Fibroblast of lung (primary cell): Measurements from ENCODE around the gene ZBTB4. TPM values are rescaled to one million over a fixed set of nuclear protein-coding genes. Genes with fewer than 3 reads are reported as not detected.
A peak's percentile ranks its signal among the peaks of the same experiment; 100 is the strongest.

Experiments used
- DNase-seq, 2 donors: peaks; one replicate each; pipeline versions ENCODE4 v3.0.0 to v3.0.0-alpha.2; 2010; ENCODE audit warnings: low read depth in 2 of 2
- H2AFZ ChIP-seq: 2 replicates; pipeline ENCODE4 v1.5.1; 2012; ENCODE audit warnings: low read length, control low read depth, inconsistent platforms
- H3K27ac ChIP-seq: 2 replicates; pipeline ENCODE4 v1.5.1; 2011; ENCODE audit warnings: low read length, control low read depth; ENCODE audit not compliant: insufficient read depth
- H3K27me3 ChIP-seq: 2 replicates; pipeline ENCODE4 v1.5.1; 2011; ENCODE audit warnings: mild to moderate bottlenecking, low read length; ENCODE audit not compliant: control insufficient read depth, insufficient read depth
- H3K36me3 ChIP-seq: 2 replicates; pipeline ENCODE4 v1.5.1; 2011; ENCODE audit warnings: low read length; ENCODE audit not compliant: control insufficient read depth, insufficient read depth
- H3K4me1 ChIP-seq: 2 replicates; pipeline ENCODE4 v1.5.1; 2011; ENCODE audit warnings: low read length; ENCODE audit not compliant: control insufficient read depth, insufficient read depth; ENCODE audit errors: extremely low read depth
- H3K4me2 ChIP-seq: 2 replicates; pipeline ENCODE4 v1.5.1; 2011; ENCODE audit warnings: low read length, control low read depth; ENCODE audit not compliant: insufficient read depth; ENCODE audit errors: extremely low read depth
- H3K4me3 ChIP-seq, 4 experiments: fragments of 200-600 bp in 1 of 4; sonication (generic) in 1 of 4; replicated peaks in 1 of 4; 2 replicates each; pipeline ENCODE4 v1.5.1; 2011 to 2016; ENCODE audit warnings: low read length in 4 of 4, low read depth in 3 of 4, mild to moderate bottlenecking in 3 of 4, control low read depth in 2 of 4, inconsistent platforms in 1 of 4, mixed read lengths in 1 of 4; ENCODE audit not compliant: insufficient read depth in 1 of 4; ENCODE audit errors: control extremely low read depth in 1 of 4
- H3K79me2 ChIP-seq: 2 replicates; pipeline ENCODE4 v1.5.1; 2012; ENCODE audit warnings: mild to moderate bottlenecking, low read length, inconsistent platforms; ENCODE audit not compliant: control insufficient read depth, insufficient read depth
- H3K9ac ChIP-seq: 2 replicates; pipeline ENCODE4 v1.5.1; 2011; ENCODE audit warnings: mild to moderate bottlenecking, low read length, control low read depth; ENCODE audit not compliant: insufficient read depth
- H3K9me3 ChIP-seq: 2 replicates; pipeline ENCODE4 v1.5.1; 2012; ENCODE audit warnings: low read depth, low read length; ENCODE audit not compliant: control insufficient read depth, insufficient read depth
- H4K20me1 ChIP-seq: 2 replicates; pipeline ENCODE4 v1.5.1; 2011; ENCODE audit warnings: low read length; ENCODE audit not compliant: control insufficient read depth, insufficient read depth; ENCODE audit errors: extremely low read depth
- EZH2 ChIP-seq: IDR thresholded peaks from 2 replicates; pipeline ENCODE4 v1.5.1; 2012; ENCODE audit warnings: low read length, control low read depth, mild to moderate bottlenecking; ENCODE audit errors: missing control alignments
- polyA plus RNA-seq, 2 donors: library from polyadenylated mRNA; depleted of rRNA in 1 of 2; stranded (reverse) in 1 of 2; unstranded in 1 of 2; fragments of >200 nt; gene quantifications; 2 replicates each; pipeline ENCODE4 v1.2.1, GENCODE V29; 2011 to 2012; ENCODE audit warnings: missing spikeins in 1 of 2
- total RNA-seq: library from RNA; depleted of rRNA; stranded (reverse); fragments of >200 nt; gene quantifications from 2 replicates; pipeline ENCODE4 v1.2.1, GENCODE V29; 2014
- TF ChIP-seq, protein P1 (sequence below), 2 donors: IDR thresholded peaks in 1 of 2; conservative IDR thresholded peaks in 1 of 2; 1 replicate in 1 of 2; 2 replicates in 1 of 2; pipeline ENCODE4 v1.5.1; 2011 to 2012; ENCODE audit warnings: low read length in 2 of 2, control low read depth in 1 of 2, inconsistent platforms in 1 of 2, low read depth in 1 of 2, mild to moderate bottlenecking in 1 of 2

The ZBTB4 gene
- total and polyA plus RNA-seq, 2 donors (not counting 1 experiment from before 2014, with no cell fraction given): 21.3 to 29.9 TPM

DNA sequence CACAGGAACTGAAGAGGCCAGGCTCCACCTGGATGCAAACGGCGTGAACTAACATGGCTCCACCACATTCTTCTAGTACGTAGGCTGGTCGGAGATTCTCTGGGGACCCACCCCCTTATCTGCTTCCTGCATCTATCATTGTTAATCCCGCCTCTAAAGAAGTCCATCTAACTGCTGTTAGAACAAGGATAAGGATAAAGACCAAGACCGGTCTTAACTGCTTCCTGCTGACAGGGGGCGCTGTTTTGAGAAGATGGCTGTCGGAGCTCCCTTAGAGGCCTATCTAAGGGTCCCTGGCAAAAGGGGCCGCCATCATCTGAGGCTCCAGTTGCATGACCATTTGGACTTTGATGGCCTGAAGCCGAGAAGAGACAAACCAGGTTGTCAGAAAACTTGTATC lies 43.6 kb upstream of the ZBTB4 start:
- H3K4me3 ChIP-seq: no peak overlapping the region
- no peak overlapping the region for H2AFZ ChIP-seq
- no peaks in the 10 kb centered on the region for H3K79me2 ChIP-seq
- H3K9ac ChIP-seq: no peak overlapping the region
- no peaks in the 10 kb centered on the region for H3K9me3 ChIP-seq
- no peaks in the 10 kb centered on the region for H3K36me3 ChIP-seq
- peak in 1 of 2 donors; percentile 17 for DNase-seq
- H3K4me1 ChIP-seq: no peaks in the 10 kb centered on the region
- H4K20me1 ChIP-seq: no peaks in the 10 kb centered on the region
- H3K4me2 ChIP-seq: no peak overlapping the region
- no peaks in the 10 kb centered on the region for H3K27me3 ChIP-seq
- H3K27ac ChIP-seq: no peak overlapping the region
- TF ChIP-seq EZH2: no peak
- TF ChIP-seq, protein P1, sequence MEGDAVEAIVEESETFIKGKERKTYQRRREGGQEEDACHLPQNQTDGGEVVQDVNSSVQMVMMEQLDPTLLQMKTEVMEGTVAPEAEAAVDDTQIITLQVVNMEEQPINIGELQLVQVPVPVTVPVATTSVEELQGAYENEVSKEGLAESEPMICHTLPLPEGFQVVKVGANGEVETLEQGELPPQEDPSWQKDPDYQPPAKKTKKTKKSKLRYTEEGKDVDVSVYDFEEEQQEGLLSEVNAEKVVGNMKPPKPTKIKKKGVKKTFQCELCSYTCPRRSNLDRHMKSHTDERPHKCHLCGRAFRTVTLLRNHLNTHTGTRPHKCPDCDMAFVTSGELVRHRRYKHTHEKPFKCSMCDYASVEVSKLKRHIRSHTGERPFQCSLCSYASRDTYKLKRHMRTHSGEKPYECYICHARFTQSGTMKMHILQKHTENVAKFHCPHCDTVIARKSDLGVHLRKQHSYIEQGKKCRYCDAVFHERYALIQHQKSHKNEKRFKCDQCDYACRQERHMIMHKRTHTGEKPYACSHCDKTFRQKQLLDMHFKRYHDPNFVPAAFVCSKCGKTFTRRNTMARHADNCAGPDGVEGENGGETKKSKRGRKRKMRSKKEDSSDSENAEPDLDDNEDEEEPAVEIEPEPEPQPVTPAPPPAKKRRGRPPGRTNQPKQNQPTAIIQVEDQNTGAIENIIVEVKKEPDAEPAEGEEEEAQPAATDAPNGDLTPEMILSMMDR (conservative IDR thresholded peaks at IDR 0.05 in 1 of 2, IDR thresholded peaks at IDR 0.05 in 1 of 2; ENCODE audit: low read depth in 1 of 2, low read length in 2 of 2): peak; percentile 14 to 32

DNA sequence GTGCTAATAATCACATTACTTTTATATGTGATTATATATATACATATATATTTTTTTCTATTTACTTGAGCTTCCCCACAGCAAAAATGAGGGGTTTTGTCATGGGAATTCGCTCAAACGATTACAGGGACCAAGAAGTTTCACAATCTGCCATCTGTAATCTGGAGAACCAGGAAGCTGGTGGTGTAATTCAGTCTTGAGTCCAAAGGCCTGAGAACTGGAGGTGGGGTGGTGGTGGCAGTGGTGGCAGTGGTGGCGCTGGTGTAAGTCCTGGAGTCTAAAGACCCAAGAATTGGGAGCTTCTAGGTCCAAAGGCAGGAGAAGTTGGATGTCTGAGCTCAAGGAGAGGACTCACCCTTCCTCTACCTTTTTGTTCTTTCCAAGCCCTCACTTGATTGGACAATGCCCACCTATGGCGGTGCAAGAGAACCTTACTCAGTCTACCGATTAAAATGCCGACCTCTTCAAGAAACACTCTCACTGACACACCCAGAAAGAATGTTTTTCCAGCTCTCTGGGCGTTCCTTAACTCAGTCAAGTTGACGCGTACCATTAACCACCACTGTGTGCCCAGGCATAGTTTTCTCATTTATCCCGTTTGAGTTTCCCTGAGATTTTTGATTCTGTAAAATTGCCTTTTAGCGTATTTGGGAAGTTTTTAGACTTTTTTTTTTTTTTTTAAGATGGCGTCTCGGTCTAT lies 36.6 kb upstream of the ZBTB4 start:
- no peaks in the 10 kb centered on the region for H4K20me1 ChIP-seq
- no peaks in the 10 kb centered on the region for H3K4me1 ChIP-seq
- no peaks in the 10 kb centered on the region for H3K27me3 ChIP-seq
- no peak overlapping the region for H3K4me2 ChIP-seq
- no peak overlapping the region for H3K27ac ChIP-seq
- H3K9me3 ChIP-seq: no peaks in the 10 kb centered on the region
- peak in 1 of 2 donors; percentile 51 for DNase-seq
- no peak overlapping the region for H3K9ac ChIP-seq
- no peak overlapping the region for H2AFZ ChIP-seq
- TF ChIP-seq, protein P1 (conservative IDR thresholded peaks at IDR 0.05 in 1 of 2, IDR thresholded peaks at IDR 0.05 in 1 of 2; ENCODE audit: low read depth in 1 of 2, low read length in 2 of 2): no peak
- TF ChIP-seq EZH2: no peak
- H3K79me2 ChIP-seq: no peaks in the 10 kb centered on the region
- no peak overlapping the region for H3K4me3 ChIP-seq
- peaks cover 22% of the 10 kb centered on the region for H3K36me3 ChIP-seq

DNA sequence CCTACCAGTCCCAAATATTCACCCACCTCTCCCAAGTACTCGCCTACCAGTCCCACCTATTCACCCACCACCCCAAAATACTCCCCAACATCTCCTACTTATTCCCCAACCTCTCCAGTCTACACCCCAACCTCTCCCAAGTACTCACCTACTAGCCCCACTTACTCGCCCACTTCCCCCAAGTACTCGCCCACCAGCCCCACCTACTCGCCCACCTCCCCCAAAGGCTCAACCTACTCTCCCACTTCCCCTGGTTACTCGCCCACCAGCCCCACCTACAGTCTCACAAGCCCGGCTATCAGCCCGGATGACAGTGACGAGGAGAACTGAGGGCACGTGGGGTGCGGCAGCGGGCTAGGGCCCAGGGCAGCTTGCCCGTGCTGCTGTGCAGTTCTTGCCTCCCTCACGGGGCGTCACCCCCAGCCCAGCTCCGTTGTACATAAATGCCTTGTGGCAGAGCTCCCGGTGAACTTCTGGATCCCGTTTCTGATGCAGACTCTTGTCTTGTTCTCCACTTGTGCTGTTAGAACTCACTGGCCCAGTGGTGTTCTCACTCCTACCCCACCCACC lies 34.5 kb upstream of the ZBTB4 start:
- DNase-seq: no peak
- Histone ChIP-seq H3K79me2 (no peaks in the 10 kb centered on the region), H4K20me1 (no peaks in the 10 kb centered on the region), H3K36me3 (peaks cover 36% of the 10 kb centered on the region), H3K27me3 (no peaks in the 10 kb centered on the region), H3K4me2 (no peak overlapping the region), H2AFZ (no peak overlapping the region), H3K9ac (no peak overlapping the region), H3K4me1 (no peaks in the 10 kb centered on the region), H3K27ac (no peak overlapping the region), H3K9me3 (no peaks in the 10 kb centered on the region), H3K4me3 (no peak overlapping the region)
- TF ChIP-seq, protein P1 (conservative IDR thresholded peaks at IDR 0.05 in 1 of 2, IDR thresholded peaks at IDR 0.05 in 1 of 2; ENCODE audit: low read depth in 1 of 2, low read length in 2 of 2): no peak
- no peak for TF ChIP-seq EZH2
